Activated CD8-positive, alpha-beta T cell treated with anti-CD3 and anti-CD28 coated beads, Interleukin-2, amount 10 ng/mL, durations not matched to agents 7 days and 5 days (primary cell): ENCODE data around the gene SPAG9. TPM values are rescaled to one million over a fixed set of nuclear protein-coding genes. Genes with fewer than 3 reads are reported as not detected.
A peak's percentile ranks its signal among the peaks of the same experiment; 100 is the strongest.
"Not testable (repeated sequence)": the region's sequence is repeated elsewhere in the genome, so short reads cannot be mapped to it uniquely, and the experiment has no call there.

Experiments
- ATAC-seq: fragments of 150-1000 bp; cut with Tn5 transposase; one replicate; pipeline ENCODE4 v1.10.0; 2021; ENCODE audit warnings: moderate library complexity
- CTCF ChIA-PET: fragments of 350-600 bp; sonication (Branson Sonifier 250); formaldehyde crosslinking; loops from one replicate; lab custom pipeline; 2021; ENCODE audit warnings: antibody characterized with exemption; lab: Charles Lee
- POLR2A ChIA-PET: fragments of 350-600 bp; sonication (Branson Sonifier 250); formaldehyde crosslinking; loops from one replicate; lab custom pipeline; 2021; ENCODE audit warnings: antibody characterized with exemption; lab: Charles Lee
- DNase-seq: peaks from one replicate; pipeline ENCODE4 v3.0.0-alpha.2; 2020
- H3K27ac Mint-ChIP-seq: one replicate; pipeline ENCODE4 v1.8.0; 2021; ENCODE audit warnings: mild to moderate bottlenecking, mixed read lengths
- H3K27me3 Mint-ChIP-seq: one replicate; pipeline ENCODE4 v1.8.0; 2021; ENCODE audit warnings: low read depth, mixed read lengths
- H3K36me3 Mint-ChIP-seq: one replicate; pipeline ENCODE4 v1.8.0; 2021; ENCODE audit warnings: low read depth, mixed read lengths
- H3K4me1 Mint-ChIP-seq: one replicate; pipeline ENCODE4 v1.8.0; 2021; ENCODE audit warnings: low read depth, mixed read lengths
- H3K4me3 Mint-ChIP-seq: one replicate; pipeline ENCODE4 v1.8.0; 2021; ENCODE audit warnings: mild to moderate bottlenecking, mixed read lengths
- H3K9me3 Mint-ChIP-seq: one replicate; pipeline ENCODE4 v1.8.0; 2022; ENCODE audit warnings: mixed read lengths; ENCODE audit not compliant: insufficient read depth
- total RNA-seq, 2 experiments: library from RNA; stranded (reverse); gene quantifications; one replicate each; pipeline ENCODE4 v1.2.3, GENCODE V29; 2021

SPAG9 gene
- total RNA-seq, 2 experiments from 2014 or later, result 39.2 to 42.1 TPM

DNA sequence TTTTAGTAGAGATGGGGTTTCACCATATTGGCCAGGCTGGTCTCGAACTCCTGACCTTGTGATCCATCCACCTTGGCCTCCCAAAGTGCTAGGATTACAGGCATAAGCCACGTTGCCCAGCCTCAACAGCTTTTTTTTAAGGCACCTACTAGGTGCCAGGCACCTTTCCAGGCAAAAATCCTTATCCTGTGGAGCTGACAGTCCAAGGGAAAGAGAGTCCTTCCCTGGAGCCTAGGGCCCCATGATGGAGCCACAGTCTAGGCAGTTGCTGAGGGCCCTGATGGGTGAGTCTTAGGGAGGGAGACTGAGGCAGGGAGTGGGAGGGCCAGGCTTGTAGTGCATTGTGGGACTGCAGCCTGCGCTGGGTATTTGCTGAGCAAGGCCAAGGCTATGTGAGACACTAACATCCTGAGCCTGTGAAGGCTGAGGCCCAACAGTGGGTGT lies 174.9 kb downstream of the SPAG9 start:
- no peak for ATAC-seq
- Mint-ChIP-seq H3K27me3 (no peaks in the 10 kb centered on the region), H3K36me3 (no peaks in the 10 kb centered on the region), H3K4me1 (peaks cover 52% of the 10 kb centered on the region), H3K4me3 (no peak overlapping the region), H3K27ac (no peak overlapping the region), H3K9me3 (no peaks in the 10 kb centered on the region)
- no peak for DNase-seq
- CTCF ChIA-PET, result interaction anchor here (1.4 to 15.6 kb wide), 4 partner anchors 83 to 163 kb away, joined by 3 to 188 read pairs (median 16); partner anchors contain the start of gene TOB1
- POLR2A ChIA-PET, result interaction anchor here (1.0 to 13.9 kb wide), 3 partner anchors 15 to 93 kb away, joined by 3 to 163 read pairs (median 6); partner anchors contain the start of gene TOB1

DNA sequence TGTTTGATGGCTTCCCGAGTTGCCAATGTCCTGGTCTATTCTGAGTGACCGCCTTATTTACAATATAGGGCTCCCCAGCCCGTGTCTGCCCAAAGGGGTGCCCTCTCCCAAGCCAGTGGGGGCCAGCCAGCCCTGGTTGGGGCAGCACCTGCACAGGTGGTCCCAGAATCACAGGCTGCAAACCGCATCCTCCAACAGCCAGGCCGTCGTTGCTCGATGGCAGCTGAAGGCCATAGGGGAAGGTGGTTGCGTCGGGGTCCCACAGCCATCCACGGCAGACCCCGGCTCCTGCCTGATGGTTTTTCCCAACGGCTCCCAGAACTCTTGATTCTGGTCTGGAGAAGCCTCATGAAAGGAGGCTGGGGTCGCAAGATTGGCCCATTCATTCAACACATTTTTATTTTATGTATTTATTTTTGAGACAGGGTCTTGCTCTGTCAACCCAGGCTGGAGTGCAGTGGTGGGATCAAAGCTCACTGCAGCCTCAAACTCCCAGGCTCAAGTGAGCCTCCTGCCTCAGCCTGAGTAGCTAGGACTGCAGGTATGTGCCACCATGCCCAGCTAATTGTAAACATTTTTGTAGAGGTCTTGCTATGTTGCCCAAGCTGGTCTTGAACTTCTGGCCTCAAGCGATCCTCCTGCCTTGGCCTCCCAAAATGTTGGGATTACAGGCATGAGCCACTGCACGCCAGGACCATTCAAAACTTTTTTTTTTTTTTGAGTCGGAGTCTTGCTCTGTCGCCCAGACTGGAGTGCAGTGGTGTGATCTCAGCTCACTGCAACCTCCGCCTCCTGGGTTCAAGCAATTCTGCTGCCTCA lies 175.6 kb downstream of the SPAG9 start:
- Mint-ChIP-seq H3K36me3 (no peaks in the 10 kb centered on the region), H3K27me3 (no peaks in the 10 kb centered on the region), H3K4me1 (peaks cover 45% of the 10 kb centered on the region), H3K9me3 (no peaks in the 10 kb centered on the region), H3K4me3 (no peak overlapping the region), H3K27ac (no peak overlapping the region)
- POLR2A ChIA-PET, result interaction anchor here (0.8 to 13.9 kb wide), 11 partner anchors 9 to 93 kb away, joined by 3 to 163 read pairs (median 4); partner anchors contain the start of gene TOB1
- ATAC-seq, result no peak
- CTCF ChIA-PET, result interaction anchor here (1.2 to 15.6 kb wide), 8 partner anchors 11 to 162 kb away, joined by 3 to 188 read pairs (median 6); partner anchors contain the start of gene TOB1
- no peak for DNase-seq

DNA sequence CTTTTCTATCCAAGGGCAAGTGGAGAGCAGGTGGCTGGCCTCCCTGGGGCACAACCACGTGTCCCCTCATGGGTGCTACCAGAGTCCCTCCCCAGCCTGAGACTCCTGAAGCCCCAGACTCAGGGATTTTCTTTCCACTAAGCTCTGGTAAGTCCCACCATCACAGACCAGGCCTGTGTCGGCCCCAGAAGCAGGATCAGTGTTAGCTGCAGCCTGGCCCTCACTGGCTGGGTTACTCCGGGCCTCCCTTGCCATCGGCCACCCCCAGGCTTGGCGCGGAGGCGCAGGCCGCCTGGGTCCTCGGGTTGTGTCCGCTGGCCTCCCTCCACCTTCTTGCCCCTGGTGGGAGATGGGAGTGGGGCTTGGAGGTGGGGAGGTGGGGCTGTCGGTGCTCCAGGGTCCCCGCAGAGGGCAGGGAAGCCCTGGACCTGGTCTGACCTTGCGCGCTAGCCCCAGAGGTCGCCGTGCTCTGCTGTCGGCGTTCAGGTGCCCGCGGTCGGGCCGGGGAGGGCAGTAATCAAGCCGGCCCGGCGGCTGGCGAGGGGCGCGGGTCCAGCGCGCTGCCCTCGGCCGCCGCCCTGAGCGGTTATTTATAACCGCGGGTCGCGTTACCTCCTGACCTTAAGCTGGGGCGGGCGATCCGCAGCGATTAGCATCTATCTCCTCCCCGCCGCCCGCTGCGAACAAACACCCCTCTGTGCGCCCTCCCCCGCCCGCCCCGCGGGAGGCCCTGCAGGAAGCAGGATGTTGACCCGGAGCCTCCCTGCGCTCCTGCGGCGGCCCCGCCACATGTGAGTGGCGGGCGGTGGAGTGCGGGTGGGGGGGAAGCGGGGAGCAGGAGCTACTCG lies 176.4 kb downstream of the SPAG9 start:
- H3K27ac Mint-ChIP-seq, result peak overlapping the region; percentile 81
- peaks cover 41% of the 10 kb centered on the region for H3K4me1 Mint-ChIP-seq
- peak overlapping the region; percentile 72 for H3K4me3 Mint-ChIP-seq
- ChIA-PET CTCF (interaction anchor here (1.2 to 15.6 kb wide), 7 partner anchors 12 to 159 kb away, joined by 3 to 188 read pairs (median 6); partner anchors contain the start of gene TOB1), POLR2A (interaction anchor here (0.8 to 13.9 kb wide), 11 partner anchors 8 to 92 kb away, joined by 3 to 163 read pairs (median 4); partner anchors contain the start of gene TOB1)
- ATAC-seq (peak; percentile 90), DNase-seq (peak; percentile 89)
- H3K27me3 Mint-ChIP-seq, result no peaks in the 10 kb centered on the region
- no peaks in the 10 kb centered on the region for H3K9me3 Mint-ChIP-seq
- no peaks in the 10 kb centered on the region for H3K36me3 Mint-ChIP-seq

DNA sequence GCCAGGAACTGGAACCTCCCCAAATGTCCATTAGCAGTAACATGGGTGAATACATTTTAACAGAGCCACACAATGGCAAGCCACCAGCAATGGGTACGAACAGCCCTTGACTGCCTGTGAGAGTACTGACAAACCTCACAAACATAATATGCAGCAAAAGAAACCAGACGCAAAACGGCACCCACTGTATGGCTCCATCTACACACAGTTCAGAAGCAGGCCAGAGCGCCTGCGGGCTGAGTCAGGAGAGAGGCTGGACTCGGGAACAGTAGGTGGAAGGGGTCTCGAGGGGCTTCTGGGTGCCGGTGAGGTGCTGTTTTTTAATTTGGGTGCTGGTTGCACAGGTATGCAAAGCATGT lies 177.1 kb downstream of the SPAG9 start:
- Mint-ChIP-seq H3K4me3 (peak overlapping the region; percentile 72), H3K9me3 (no peaks in the 10 kb centered on the region), H3K27me3 (no peaks in the 10 kb centered on the region), H3K4me1 (peaks cover 40% of the 10 kb centered on the region), H3K27ac (peak overlapping the region; percentile 81), H3K36me3 (no peaks in the 10 kb centered on the region)
- ChIA-PET CTCF (interaction anchor here (1.2 to 15.6 kb wide), 3 partner anchors 13 to 91 kb away, joined by 4 to 188 read pairs (median 26); partner anchors contain the start of gene TOB1), POLR2A (interaction anchor here (1.4 to 13.9 kb wide), 2 partner anchors 13 to 78 kb away, joined by 7 to 163 read pairs; partner anchors contain the start of gene TOB1)
- ATAC-seq (no peak), DNase-seq (no peak)

DNA sequence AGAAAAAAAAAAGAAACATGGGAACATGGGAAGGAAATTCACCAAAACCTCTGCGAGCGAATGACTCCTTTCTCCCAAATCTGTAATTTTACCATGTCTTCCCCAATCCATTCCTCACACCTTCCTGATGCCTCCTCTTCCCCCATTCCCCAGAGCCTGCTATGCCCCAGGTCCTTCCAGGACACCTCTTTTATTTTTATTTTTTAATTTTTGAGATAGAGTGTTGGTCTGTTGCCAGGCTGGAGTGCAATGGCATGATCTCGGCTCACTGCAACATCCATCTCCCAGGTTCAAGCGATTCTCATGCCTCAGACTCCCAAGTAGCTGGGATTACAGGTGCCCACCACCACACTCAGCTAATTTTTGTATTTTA lies 179.0 kb downstream of the SPAG9 start:
- H3K27ac Mint-ChIP-seq, H3K4me3 Mint-ChIP-seq, DNase-seq, ATAC-seq, H3K9me3 Mint-ChIP-seq, H3K36me3 Mint-ChIP-seq, CTCF ChIA-PET, H3K27me3 Mint-ChIP-seq: not testable (repeated sequence)
- peaks cover 28% of the 10 kb centered on the region for H3K4me1 Mint-ChIP-seq
- POLR2A ChIA-PET, result interaction anchor here (2.9 kb wide), 1 partner anchor 75 kb away, joined by 16 read pairs; the partner anchor contains the start of gene TOB1

DNA sequence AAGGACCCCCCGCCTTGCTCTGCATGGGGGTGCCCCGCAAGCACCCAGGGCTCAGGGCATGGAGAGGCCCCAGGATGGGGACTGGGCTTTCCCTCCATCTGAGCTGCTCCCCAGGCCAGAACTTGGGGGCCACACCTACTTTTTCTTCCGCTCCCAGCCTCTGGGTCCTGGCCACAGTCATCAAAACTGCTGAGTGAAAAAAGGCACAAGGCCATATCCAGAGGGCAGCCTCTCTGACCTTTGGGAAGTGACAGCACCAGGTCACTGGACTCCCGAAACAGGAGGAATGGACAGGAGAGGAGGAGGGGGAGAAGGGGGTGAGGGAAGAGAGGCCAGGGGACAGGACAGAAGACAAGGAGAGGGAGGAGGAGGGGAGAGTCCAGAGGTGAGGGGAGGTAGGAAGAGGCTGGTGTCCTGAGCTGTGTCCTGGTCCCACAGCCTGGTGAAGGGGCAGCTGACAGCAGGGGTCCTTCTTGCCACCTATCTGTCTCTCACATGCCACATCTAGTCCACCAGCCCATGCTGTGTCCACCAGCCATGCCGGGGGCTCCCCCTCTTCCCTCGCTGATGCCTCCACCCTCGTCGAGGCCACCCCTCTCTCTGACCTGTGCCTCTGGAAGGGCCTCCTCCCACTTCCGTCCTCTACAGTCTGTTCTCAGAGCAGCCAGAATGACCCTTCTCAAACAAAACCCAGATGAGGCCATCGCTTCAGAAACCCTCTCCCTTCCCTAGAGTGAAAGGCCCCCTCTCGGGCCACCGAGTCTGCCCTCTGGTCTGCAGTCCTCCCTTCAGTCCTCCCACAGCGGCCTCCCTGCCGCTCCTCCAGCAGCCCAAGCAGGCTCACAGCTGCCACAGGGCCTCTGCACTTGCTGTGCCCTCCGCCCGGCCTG lies 180.6 kb downstream of the SPAG9 start:
- no peak for DNase-seq
- ChIA-PET CTCF (interaction anchor here (1.0 kb wide), 2 partner anchors 88 to 213 kb away, joined by 3 to 5 read pairs; partner anchors contain the start of gene NME1), POLR2A (interaction anchor here (0.8 to 2.9 kb wide), 2 partner anchors 9 to 74 kb away, joined by 4 to 16 read pairs; partner anchors contain the start of gene TOB1)
- H3K4me3 Mint-ChIP-seq, result no peak overlapping the region
- H3K36me3 Mint-ChIP-seq, result no peaks in the 10 kb centered on the region
- no peak overlapping the region for H3K27ac Mint-ChIP-seq
- H3K4me1 Mint-ChIP-seq, result peaks cover 21% of the 10 kb centered on the region
- ATAC-seq, result no peak
- no peaks in the 10 kb centered on the region for H3K9me3 Mint-ChIP-seq
- no peaks in the 10 kb centered on the region for H3K27me3 Mint-ChIP-seq

DNA sequence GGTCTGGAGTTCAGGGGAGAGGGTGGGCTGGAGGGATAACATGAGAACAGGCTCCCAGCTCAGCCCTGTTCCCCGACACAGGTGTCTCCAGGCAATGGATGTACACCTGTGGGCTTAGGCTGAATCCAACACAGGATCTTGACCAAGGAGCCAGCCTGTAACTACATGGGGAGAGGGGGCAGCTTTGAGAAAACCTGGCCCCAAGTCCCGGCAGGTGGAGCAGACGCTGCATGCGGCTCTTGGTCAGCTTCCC lies 181.2 kb downstream of the SPAG9 start:
- Mint-ChIP-seq H3K27ac (no peak overlapping the region), H3K27me3 (no peaks in the 10 kb centered on the region), H3K4me3 (no peak overlapping the region), H3K36me3 (no peaks in the 10 kb centered on the region), H3K9me3 (no peaks in the 10 kb centered on the region), H3K4me1 (peaks cover 21% of the 10 kb centered on the region)
- ATAC-seq, result no peak
- no peak for DNase-seq
- ChIA-PET CTCF (interaction anchor here (1.0 kb wide), 1 partner anchor 87 kb away, joined by 5 read pairs; no protein-coding TSS in a partner anchor), POLR2A (interaction anchor here (0.6 to 2.9 kb wide), 2 partner anchors 73 to 125 kb away, joined by 3 to 16 read pairs; partner anchors contain the start of gene TOB1)

DNA sequence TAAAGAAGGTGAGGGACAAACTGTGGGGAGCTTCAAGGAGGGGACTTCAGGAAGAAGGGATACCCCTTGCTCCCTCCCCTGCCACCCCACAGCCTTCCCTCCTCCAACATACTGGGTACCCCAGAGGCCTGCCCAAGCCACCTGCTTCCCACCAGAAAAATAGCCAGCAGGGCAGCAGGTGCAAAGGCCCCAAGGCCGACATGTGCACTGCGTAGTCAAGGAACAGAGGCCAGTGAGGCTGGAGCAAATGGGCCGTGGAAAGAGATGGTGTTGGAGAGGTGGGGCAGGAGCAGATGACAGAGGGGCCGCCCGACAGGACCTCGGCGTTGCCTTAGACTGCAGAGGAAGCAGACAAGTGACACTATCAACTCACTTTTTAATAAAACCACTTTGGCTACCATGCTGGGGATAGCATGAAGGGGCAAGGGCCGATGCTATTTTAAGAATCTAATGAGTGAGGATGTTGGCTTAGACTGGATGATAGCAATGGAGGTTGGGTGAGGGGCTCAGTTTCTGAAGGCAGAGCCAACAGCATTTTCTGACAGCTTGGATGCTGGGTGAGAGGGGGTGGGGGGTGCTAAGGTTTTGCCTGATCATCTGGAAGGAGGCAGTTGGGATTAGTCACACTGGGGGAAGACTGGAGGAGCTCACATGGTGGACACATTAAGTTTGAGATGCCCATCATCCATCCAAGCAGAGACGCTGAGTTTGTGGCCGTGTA lies 181.7 kb downstream of the SPAG9 start:
- Mint-ChIP-seq H3K4me3 (no peak overlapping the region), H3K27me3 (no peaks in the 10 kb centered on the region), H3K9me3 (no peaks in the 10 kb centered on the region), H3K36me3 (no peaks in the 10 kb centered on the region), H3K4me1 (peaks cover 20% of the 10 kb centered on the region), H3K27ac (peak overlapping the region; percentile 22)
- no peak for DNase-seq
- POLR2A ChIA-PET, result interaction anchor here (0.6 to 2.9 kb wide), 2 partner anchors 73 to 124 kb away, joined by 3 to 16 read pairs; partner anchors contain the start of gene TOB1
- ATAC-seq, result no peak
- CTCF ChIA-PET, result interaction anchor here (1.0 kb wide), 1 partner anchor 87 kb away, joined by 5 read pairs; no protein-coding TSS in a partner anchor

DNA sequence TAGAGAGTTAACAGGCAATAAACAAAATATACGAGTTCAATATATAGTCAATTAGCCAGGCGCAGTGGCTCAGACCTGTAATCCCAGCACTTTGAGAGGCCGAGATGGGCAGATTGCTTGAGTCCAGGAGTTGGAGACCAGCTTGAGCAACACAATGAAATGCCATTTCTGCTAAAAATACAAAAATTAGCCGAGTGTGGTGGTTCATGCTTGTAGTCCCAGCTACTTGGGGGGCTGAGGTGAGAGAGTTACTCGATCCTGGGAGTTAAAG lies 184.7 kb downstream of the SPAG9 start:
- CTCF ChIA-PET, result interaction anchor here (1.3 to 1.9 kb wide), 2 partner anchors 13 to 83 kb away, joined by 5 to 6 read pairs; no protein-coding TSS in a partner anchor
- Mint-ChIP-seq H3K9me3 (no peaks in the 10 kb centered on the region), H3K4me1 (peaks cover 9% of the 10 kb centered on the region), H3K27me3 (peaks cover 7% of the 10 kb centered on the region), H3K36me3 (no peaks in the 10 kb centered on the region), H3K27ac (no peak overlapping the region), H3K4me3 (no peak overlapping the region)
- POLR2A ChIA-PET, result interaction anchor here (0.8 to 3.1 kb wide), 3 partner anchors 9 to 70 kb away, joined by 3 to 12 read pairs (median 3); partner anchors contain the start of gene TOB1
- ATAC-seq (no peak), DNase-seq (no peak)
